ENCODE data around the gene MAX. TPM values are rescaled to one million over a fixed set of nuclear protein-coding genes. Genes with fewer than 3 reads are reported as not detected.

The MAX gene
- total RNA-seq, 1 donor from 2014 or later = 63.0 TPM

GRCh38 chr14:65082930-65083329 is 19.4 kb downstream of the MAX start:
- H3K36me3 Mint-ChIP-seq (ENCODE audit: insufficient read depth) = peaks cover 36% of the 10 kb centered on the region
- no peak for TF ChIP-seq CTCF (IDR thresholded peaks at IDR 0.05; ENCODE audit: unreplicated experiment)
- peaks cover 14% of the 10 kb centered on the region for H3K9me3 Mint-ChIP-seq (ENCODE audit: low read depth)
- H3K27ac Mint-ChIP-seq = no peak overlapping the region
- H3K27me3 Mint-ChIP-seq = no peaks in the 10 kb centered on the region
- H3K4me1 Mint-ChIP-seq (ENCODE audit: low read depth) = no peaks in the 10 kb centered on the region
- H3K4me3 Mint-ChIP-seq (ENCODE audit: low read depth) = no peak overlapping the region
- no peak for DNase-seq (ENCODE audit: low spot score, unreplicated experiment)

GRCh38 chr14:65080960-65081747 is 21.2 kb downstream of the MAX start:
- Mint-ChIP-seq H3K4me1 (ENCODE audit: low read depth) (no peaks in the 10 kb centered on the region), H3K27me3 (no peaks in the 10 kb centered on the region), H3K4me3 (ENCODE audit: low read depth) (no peak overlapping the region), H3K36me3 (ENCODE audit: insufficient read depth) (peaks cover 25% of the 10 kb centered on the region), H3K27ac (no peak overlapping the region), H3K9me3 (ENCODE audit: low read depth) (peaks cover 6% of the 10 kb centered on the region)
- DNase-seq (ENCODE audit: low spot score, unreplicated experiment) = no peak
- TF ChIP-seq CTCF (IDR thresholded peaks at IDR 0.05; ENCODE audit: unreplicated experiment) = no peak

- Mint-ChIP-seq H3K4me3 (ENCODE audit: low read depth) (no peak overlapping the region), H3K27ac (no peak overlapping the region), H3K4me1 (ENCODE audit: low read depth) (no peaks in the 10 kb centered on the region), H3K27me3 (no peaks in the 10 kb centered on the region), H3K36me3 (ENCODE audit: insufficient read depth) (peaks cover 16% of the 10 kb centered on the region), H3K9me3 (ENCODE audit: low read depth) (no peaks in the 10 kb centered on the region)
- DNase-seq (ENCODE audit: low spot score, unreplicated experiment) = no peak
- TF ChIP-seq CTCF (IDR thresholded peaks at IDR 0.05; ENCODE audit: unreplicated experiment) = no peak
These were observed 22.5 kb downstream of the MAX start for GRCh38 chr14:65079768-65080167.

DNA sequence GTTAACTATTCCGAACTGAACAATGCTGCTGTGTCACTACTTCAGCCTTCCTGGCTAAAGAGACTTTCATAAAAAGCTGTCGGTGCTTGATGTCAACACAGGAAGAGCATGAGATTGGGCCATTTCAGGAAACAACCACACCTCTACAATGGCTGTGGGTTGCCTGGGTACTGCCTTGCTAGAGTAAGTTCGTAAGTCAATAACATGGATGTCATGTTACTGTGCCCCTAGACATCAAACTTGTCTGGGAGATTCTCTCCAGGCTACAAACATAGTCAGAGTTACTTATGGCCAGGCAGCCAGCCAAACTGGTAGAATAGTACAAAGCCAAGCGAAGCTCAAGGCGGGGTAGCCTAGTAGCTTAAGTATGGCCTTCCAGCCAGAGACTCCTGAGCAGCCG is 23.1 kb downstream of the MAX start:
- no peak overlapping the region for H3K27ac Mint-ChIP-seq
- no peaks in the 10 kb centered on the region for H3K9me3 Mint-ChIP-seq (ENCODE audit: low read depth)
- no peaks in the 10 kb centered on the region for H3K27me3 Mint-ChIP-seq
- H3K4me3 Mint-ChIP-seq (ENCODE audit: low read depth) = no peak overlapping the region
- H3K4me1 Mint-ChIP-seq (ENCODE audit: low read depth) = no peaks in the 10 kb centered on the region
- H3K36me3 Mint-ChIP-seq (ENCODE audit: insufficient read depth) = peaks cover 14% of the 10 kb centered on the region
- TF ChIP-seq CTCF (IDR thresholded peaks at IDR 0.05; ENCODE audit: unreplicated experiment) = no peak
- DNase-seq (ENCODE audit: low spot score, unreplicated experiment) = no peak

- no peak overlapping the region for H3K27ac Mint-ChIP-seq
- H3K36me3 Mint-ChIP-seq (ENCODE audit: insufficient read depth) = peaks cover 13% of the 10 kb centered on the region
- H3K27me3 Mint-ChIP-seq = no peaks in the 10 kb centered on the region
- H3K4me3 Mint-ChIP-seq (ENCODE audit: low read depth) = no peak overlapping the region
- DNase-seq (ENCODE audit: low spot score, unreplicated experiment) = no peak
- TF ChIP-seq CTCF (IDR thresholded peaks at IDR 0.05; ENCODE audit: unreplicated experiment) = no peak
- H3K4me1 Mint-ChIP-seq (ENCODE audit: low read depth) = peaks cover 2% of the 10 kb centered on the region
- H3K9me3 Mint-ChIP-seq (ENCODE audit: low read depth) = no peaks in the 10 kb centered on the region
These were observed 25.0 kb downstream of the MAX start for GRCh38 chr14:65077318-65077717.

Measured in progenitor cell of endocrine pancreas (in vitro differentiated cells).